Measurements from ENCODE around the gene OGN. TPM values are rescaled to one million over a fixed set of nuclear protein-coding genes. Genes with fewer than 3 reads are reported as not detected.

OGN gene
- total and polyA plus RNA-seq, 8 donors = 0.28 to 5.8 (median 1.3) TPM

- ATAC-seq (no peak), FAIRE-seq (no peak), DNase-seq (no peak)
- Histone ChIP-seq H3K4me1 (no peaks in the 10 kb centered on the region), H3K27ac (no peak overlapping the region), H3K4me3 (no peak overlapping the region), H3K36me3 (no peaks in the 10 kb centered on the region), H3K9me3 (no peaks in the 10 kb centered on the region), H3K27me3 (no peaks in the 10 kb centered on the region)
- intact Hi-C loops (cut with DNase I) = no loop called here
- no peak for TF ChIP-seq CTCF (IDR thresholded peaks at IDR 0.05)
- WGBS, 2 donors = 76 to 83% methylated on average over 5 of the region's 5 CpGs
Measured at GRCh38 chr9:92432350-92432749, 28.0 kb upstream of the OGN start.

- no peaks in the 10 kb centered on the region for H3K4me1 ChIP-seq
- intact Hi-C loops (cut with DNase I) = no loop called here
- H3K9me3 ChIP-seq = no peaks in the 10 kb centered on the region
- FAIRE-seq = no peak
- DNase-seq = no peak
- no peak overlapping the region for H3K4me3 ChIP-seq
- TF ChIP-seq CTCF (IDR thresholded peaks at IDR 0.05) = no peak
- no peak for ATAC-seq
- no peaks in the 10 kb centered on the region for H3K36me3 ChIP-seq
- WGBS, 2 donors = 73 to 95% methylated on average over 2 of the region's 2 CpGs
- no peak overlapping the region for H3K27ac ChIP-seq
- no peaks in the 10 kb centered on the region for H3K27me3 ChIP-seq
Measured at GRCh38 chr9:92429836-92430235, 25.5 kb upstream of the OGN start.

GRCh38 chr9:92426501-92427145 lies 22.2 kb upstream of the OGN start:
- Histone ChIP-seq H3K9me3 (no peaks in the 10 kb centered on the region), H3K27ac (no peak overlapping the region), H3K4me3 (no peak overlapping the region), H3K36me3 (no peaks in the 10 kb centered on the region), H3K27me3 (no peaks in the 10 kb centered on the region), H3K4me1 (no peaks in the 10 kb centered on the region)
- DNase-seq (no peak), FAIRE-seq (no peak), ATAC-seq (peak in 2 of 4 donors; percentile 17 to 60)
- WGBS, 2 donors = 81 to 82% methylated on average over 5 of the region's 5 CpGs
- TF ChIP-seq CTCF (IDR thresholded peaks at IDR 0.05) = no peak
- intact Hi-C loops (cut with DNase I) = no loop called here

GRCh38 chr9:92425474-92425873 lies 21.1 kb upstream of the OGN start:
- DNase-seq = no peak
- intact Hi-C loops (cut with DNase I) = no loop called here
- Histone ChIP-seq H3K9me3 (no peaks in the 10 kb centered on the region), H3K27me3 (no peaks in the 10 kb centered on the region), H3K27ac (no peak overlapping the region), H3K4me3 (no peak overlapping the region), H3K36me3 (no peaks in the 10 kb centered on the region), H3K4me1 (no peaks in the 10 kb centered on the region)
- no peak for TF ChIP-seq CTCF (IDR thresholded peaks at IDR 0.05)
- 45 to 56% methylated on average over 2 of the region's 2 CpGs for WGBS, 2 donors
- no peak for ATAC-seq
- peak; percentile 49 for FAIRE-seq

GRCh38 chr9:92424340-92424739 lies 20.0 kb upstream of the OGN start, which contains the start of gene OMD:
TSS of gene OMD (minus strand) at chr9:92424471. CDS start at chr9:92417558, 6,913 bp downstream.
- no peaks in the 10 kb centered on the region for H3K4me1 ChIP-seq
- DNase-seq (no peak), ATAC-seq (no peak), FAIRE-seq (no peak)
- H3K27me3 ChIP-seq = no peaks in the 10 kb centered on the region
- H3K27ac ChIP-seq = no peak within 1 kb of the TSS
- H3K36me3 ChIP-seq = no peaks in the 10 kb centered on the region
- intact Hi-C loops (cut with DNase I) = no loop called here
- TF ChIP-seq CTCF (IDR thresholded peaks at IDR 0.05) = no peak
- no peaks in the 10 kb centered on the region for H3K9me3 ChIP-seq
- WGBS, 2 donors = 81% methylated on average over 1 of the region's 1 CpG
- H3K4me3 ChIP-seq = peak within 1 kb of the TSS in 1 of 4 donors; percentile 2

Measured in pancreas (tissue), 10 donors.